Fibroblast of lung (primary cell): Measurements from ENCODE around the gene SORCS3.

Experiments used
- EZH2 ChIP-seq: IDR thresholded peaks from 2 replicates; pipeline ENCODE4 v1.5.1; 2012; ENCODE audit warnings: low read length, control low read depth, mild to moderate bottlenecking; ENCODE audit errors: missing control alignments
- TF ChIP-seq, protein P1 (sequence below), 2 donors: IDR thresholded peaks in 1 of 2; conservative IDR thresholded peaks in 1 of 2; 1 replicate in 1 of 2; 2 replicates in 1 of 2; pipeline ENCODE4 v1.5.1; 2011 to 2012; ENCODE audit warnings: low read length in 2 of 2, control low read depth in 1 of 2, inconsistent platforms in 1 of 2, low read depth in 1 of 2, mild to moderate bottlenecking in 1 of 2

DNA sequence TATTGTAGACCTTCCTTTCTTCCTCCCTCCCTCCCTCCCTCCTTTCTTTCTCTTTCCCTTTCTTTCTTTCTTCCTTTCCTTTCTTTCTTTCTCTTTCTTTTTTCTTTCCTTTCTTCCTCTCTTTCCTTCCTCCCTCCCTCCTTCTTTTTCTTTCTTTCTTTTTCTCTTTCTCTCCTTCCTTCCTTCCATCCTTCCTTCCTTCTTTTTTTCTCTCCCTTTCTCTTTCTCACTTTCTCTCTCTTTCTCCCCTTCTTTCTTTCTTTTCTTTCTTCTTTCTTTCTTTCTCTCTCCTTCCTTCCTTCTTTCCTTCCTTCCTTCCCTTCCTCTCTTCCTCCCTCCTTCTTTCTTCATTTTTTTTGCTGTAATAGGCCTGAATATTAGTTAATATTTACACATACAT, 638.0 kb downstream of the SORCS3 start:
- TF ChIP-seq, protein P1, sequence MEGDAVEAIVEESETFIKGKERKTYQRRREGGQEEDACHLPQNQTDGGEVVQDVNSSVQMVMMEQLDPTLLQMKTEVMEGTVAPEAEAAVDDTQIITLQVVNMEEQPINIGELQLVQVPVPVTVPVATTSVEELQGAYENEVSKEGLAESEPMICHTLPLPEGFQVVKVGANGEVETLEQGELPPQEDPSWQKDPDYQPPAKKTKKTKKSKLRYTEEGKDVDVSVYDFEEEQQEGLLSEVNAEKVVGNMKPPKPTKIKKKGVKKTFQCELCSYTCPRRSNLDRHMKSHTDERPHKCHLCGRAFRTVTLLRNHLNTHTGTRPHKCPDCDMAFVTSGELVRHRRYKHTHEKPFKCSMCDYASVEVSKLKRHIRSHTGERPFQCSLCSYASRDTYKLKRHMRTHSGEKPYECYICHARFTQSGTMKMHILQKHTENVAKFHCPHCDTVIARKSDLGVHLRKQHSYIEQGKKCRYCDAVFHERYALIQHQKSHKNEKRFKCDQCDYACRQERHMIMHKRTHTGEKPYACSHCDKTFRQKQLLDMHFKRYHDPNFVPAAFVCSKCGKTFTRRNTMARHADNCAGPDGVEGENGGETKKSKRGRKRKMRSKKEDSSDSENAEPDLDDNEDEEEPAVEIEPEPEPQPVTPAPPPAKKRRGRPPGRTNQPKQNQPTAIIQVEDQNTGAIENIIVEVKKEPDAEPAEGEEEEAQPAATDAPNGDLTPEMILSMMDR (conservative IDR thresholded peaks at IDR 0.05 in 1 of 2, IDR thresholded peaks at IDR 0.05 in 1 of 2; ENCODE audit: low read depth in 1 of 2, low read length in 2 of 2), result no peak
- TF ChIP-seq EZH2, result no peak
